Mucosa of rectum (tissue), 2 donors: ENCODE data around the gene SCLT1.

Experiments
- H3K27ac ChIP-seq, 2 donors: one replicate each; pipeline ENCODE4 v1.7.0; 2013; ENCODE audit warnings: inconsistent platforms in 2 of 2, low read depth in 2 of 2, low read length in 2 of 2
- H3K27me3 ChIP-seq, 2 donors: one replicate each; pipeline ENCODE4 v1.7.0; 2013; ENCODE audit warnings: low read length in 2 of 2; ENCODE audit not compliant: control insufficient read depth in 2 of 2, insufficient read depth in 2 of 2
- H3K36me3 ChIP-seq, 2 donors: one replicate each; pipeline ENCODE4 v1.7.0; 2013; ENCODE audit warnings: low read length in 2 of 2; ENCODE audit not compliant: control insufficient read depth in 2 of 2, insufficient read depth in 2 of 2
- H3K4me1 ChIP-seq, 2 donors: one replicate each; pipeline ENCODE4 v1.7.0; 2013; ENCODE audit warnings: low read length in 2 of 2, mild to moderate bottlenecking in 1 of 2; ENCODE audit not compliant: control insufficient read depth in 2 of 2, insufficient read depth in 2 of 2
- H3K4me3 ChIP-seq, 2 donors: one replicate each; pipeline ENCODE4 v1.7.0; 2013; ENCODE audit warnings: low read length in 2 of 2
- H3K9ac ChIP-seq, 2 donors: one replicate each; pipeline ENCODE4 v1.7.0; 2013; ENCODE audit warnings: low read length in 2 of 2, low read depth in 1 of 2, mild to moderate bottlenecking in 1 of 2
- H3K9me3 ChIP-seq, 2 donors: one replicate each; pipeline ENCODE4 v1.7.0; 2013; ENCODE audit warnings: low read length in 2 of 2; ENCODE audit not compliant: control insufficient read depth in 2 of 2
- donor health status: healthy.
- donor health status: Normal muscosa, but diverticular disease.

SCLT1 gene

DNA sequence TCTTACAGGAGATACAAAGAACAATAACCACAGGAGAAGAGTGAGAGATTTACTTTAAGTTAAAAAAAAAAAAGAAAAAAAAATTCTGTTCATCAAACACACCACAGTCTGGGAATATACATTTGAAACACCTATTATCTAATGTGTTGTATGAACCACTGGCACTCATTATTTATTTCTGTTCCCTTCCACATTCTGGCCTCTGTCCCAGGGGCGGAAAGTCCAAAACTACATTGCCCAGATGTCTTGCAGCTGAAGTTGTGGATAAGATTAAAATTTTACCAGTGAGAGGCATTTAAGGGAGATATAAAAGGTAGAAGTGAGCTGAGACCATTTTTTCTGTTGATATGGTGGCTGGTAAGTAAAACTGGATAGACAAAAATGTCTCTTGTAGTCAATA is 56.2 kb downstream of the SCLT1 start:
- Histone ChIP-seq H3K9ac (no peak overlapping the region), H3K9me3 (no peaks in the 10 kb centered on the region), H3K4me1 (no peaks in the 10 kb centered on the region), H3K4me3 (no peak overlapping the region), H3K27me3 (no peaks in the 10 kb centered on the region), H3K36me3 (no peaks in the 10 kb centered on the region), H3K27ac (no peak overlapping the region)

DNA sequence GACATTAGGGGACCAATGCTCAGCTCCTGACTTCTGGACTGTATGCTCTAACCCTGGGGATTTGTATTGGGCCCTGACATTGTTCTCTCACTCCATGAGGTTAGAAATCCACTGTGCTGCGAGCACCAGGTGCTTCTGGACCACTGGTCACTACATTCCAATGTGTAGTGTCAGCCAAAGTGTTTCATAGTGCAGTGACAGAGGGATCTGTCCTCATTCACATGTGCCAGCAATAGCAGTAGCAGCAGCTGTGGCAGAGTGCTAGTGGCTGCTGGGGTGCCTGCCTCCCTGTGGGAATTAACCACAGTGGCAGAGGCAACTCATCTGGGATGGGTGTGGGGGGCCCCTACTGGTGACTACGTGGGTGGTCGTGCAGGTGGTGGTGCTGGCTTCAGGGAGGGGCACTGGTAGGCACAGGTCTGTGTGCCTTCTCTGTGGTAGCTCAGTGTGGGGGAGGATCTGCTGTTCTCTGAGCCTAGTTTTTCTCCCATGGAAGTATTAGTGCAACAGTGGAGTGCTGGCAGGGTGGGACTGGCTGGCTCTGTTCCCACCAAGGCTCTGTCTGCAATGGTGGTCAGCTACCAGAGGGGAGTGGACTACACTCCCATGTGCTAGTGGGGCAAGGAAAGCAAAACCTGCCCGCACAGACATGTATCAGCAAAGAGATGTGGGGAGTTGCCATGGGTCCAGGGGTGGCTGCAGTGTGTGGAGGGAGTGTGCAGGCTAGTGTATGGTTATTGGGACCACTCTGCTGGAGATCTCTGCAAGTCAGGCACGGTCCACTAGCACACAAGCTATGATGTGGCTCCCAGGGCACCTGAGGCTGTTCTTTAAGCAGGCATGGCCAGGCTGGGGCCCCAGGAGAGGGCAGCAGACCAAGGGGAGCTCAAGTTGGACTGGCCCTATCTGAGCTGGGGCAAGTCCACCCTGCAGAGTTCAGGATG is 78.5 kb downstream of the SCLT1 start:
- no peaks in the 10 kb centered on the region for H3K4me1 ChIP-seq
- H3K9me3 ChIP-seq, result no peaks in the 10 kb centered on the region
- peaks cover 0 to 4% of the 10 kb centered on the region in 2 donors for H3K36me3 ChIP-seq
- H3K4me3 ChIP-seq, result no peak overlapping the region
- no peaks in the 10 kb centered on the region for H3K27me3 ChIP-seq
- no peak overlapping the region for H3K9ac ChIP-seq
- H3K27ac ChIP-seq, result no peak overlapping the region

DNA sequence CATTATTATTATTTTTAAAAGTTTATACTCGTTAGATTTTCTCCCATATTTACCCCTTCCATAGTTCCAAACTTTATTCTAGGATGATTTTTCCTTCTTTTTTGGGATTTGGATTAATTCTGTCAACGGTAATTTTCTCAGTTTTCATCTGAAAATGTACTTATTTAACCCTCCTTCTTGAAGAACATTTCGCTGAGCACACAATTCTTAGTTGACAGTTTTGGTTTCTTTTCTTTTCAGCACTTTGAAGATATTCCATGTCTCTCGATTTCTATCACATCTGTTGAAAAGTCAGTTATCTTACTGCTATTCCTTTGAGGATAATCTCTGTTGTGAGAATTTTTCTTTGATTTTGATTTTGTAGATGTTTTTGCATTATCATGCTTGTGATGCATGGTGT is 85.2 kb downstream of the SCLT1 start:
- Histone ChIP-seq H3K27me3 (no peaks in the 10 kb centered on the region), H3K27ac (no peak overlapping the region), H3K9ac (no peak overlapping the region), H3K4me1 (no peaks in the 10 kb centered on the region), H3K36me3 (no peaks in the 10 kb centered on the region), H3K9me3 (no peaks in the 10 kb centered on the region), H3K4me3 (no peak overlapping the region)

DNA sequence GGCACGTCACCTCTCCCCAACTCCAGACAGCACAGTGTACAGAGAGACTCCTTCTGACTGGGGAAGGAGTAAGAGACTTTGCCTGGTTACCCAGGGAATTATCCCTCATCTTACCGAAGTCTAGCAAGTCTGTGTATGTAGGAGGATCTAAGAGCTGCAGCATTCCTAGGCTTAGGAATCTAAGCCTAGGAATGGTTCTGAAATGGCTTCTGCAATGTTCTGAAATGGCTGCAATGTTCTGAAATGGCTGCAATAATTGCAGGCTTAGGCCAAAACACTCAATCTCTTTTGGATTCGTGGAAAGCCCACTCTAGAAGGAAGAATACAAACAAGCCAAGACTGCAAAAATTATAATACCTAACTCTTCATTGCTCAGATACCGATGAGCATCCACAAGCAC is 106.4 kb downstream of the SCLT1 start:
- H3K27ac ChIP-seq, result no peak overlapping the region
- no peaks in the 10 kb centered on the region for H3K4me1 ChIP-seq
- H3K4me3 ChIP-seq, result no peak overlapping the region
- no peak overlapping the region for H3K9ac ChIP-seq
- H3K9me3 ChIP-seq, result no peaks in the 10 kb centered on the region
- H3K27me3 ChIP-seq, result no peaks in the 10 kb centered on the region
- peaks cover 3 to 9% of the 10 kb centered on the region in 2 donors for H3K36me3 ChIP-seq

DNA sequence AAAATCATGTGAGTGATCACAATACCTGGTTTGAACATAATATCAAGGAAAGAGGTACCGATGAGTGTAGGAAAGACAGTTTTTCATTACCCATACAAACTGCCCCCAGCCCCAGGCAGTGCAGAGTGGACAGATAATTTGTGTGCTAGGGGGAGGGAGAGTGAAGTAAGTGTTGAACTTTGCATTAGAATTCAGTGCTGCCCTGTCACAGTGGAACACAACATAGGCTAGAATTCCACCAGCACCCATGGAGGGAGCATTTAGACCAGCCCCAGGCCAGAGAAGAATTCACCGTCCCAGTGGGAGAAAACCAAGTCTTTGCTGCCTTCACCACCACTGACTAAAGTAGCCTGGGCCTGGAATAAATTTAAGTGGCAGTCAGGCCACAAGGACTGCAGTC is 107.3 kb downstream of the SCLT1 start:
- Histone ChIP-seq H3K27ac (no peak overlapping the region), H3K4me3 (no peak overlapping the region), H3K9me3 (no peaks in the 10 kb centered on the region), H3K27me3 (no peaks in the 10 kb centered on the region), H3K36me3 (peaks cover 3 to 9% of the 10 kb centered on the region in 2 donors), H3K4me1 (no peaks in the 10 kb centered on the region), H3K9ac (no peak overlapping the region)

DNA sequence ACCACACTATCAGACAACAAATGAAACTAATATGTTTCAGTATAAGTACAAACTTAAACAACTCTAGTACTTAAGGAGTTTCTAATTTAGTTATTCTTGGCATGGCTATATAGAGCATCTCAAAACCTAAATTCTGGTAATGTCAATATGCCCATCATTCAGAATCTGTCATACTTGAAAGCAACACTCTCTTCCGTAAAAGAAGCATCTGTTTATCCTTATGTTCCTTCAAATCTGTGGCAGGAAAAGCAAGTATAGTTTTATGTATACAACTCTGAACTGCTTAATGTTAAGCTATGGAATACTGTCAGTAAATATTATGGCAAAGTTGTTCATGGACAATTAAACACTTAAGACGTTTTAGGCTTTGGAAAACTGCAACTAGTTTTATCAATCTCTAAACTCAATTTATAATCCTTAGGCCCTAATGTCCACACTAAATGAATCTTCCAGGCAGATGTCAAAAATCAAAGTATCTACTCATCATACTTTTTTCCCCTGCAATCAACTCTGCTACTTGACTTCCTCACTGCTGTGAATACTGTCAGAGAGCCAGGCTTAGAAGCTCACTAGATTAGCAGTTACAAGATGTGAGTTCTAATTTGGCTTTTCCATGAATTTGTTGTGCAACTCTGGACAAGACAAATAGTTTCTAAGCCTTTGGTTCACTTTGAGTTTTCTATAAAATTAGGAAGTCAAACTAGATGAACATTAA is 109.4 kb downstream of the SCLT1 start:
- H3K27me3 ChIP-seq, result no peaks in the 10 kb centered on the region
- no peak overlapping the region for H3K4me3 ChIP-seq
- H3K9ac ChIP-seq, result no peak overlapping the region
- H3K27ac ChIP-seq, result no peak overlapping the region
- no peaks in the 10 kb centered on the region for H3K9me3 ChIP-seq
- H3K36me3 ChIP-seq, result peaks cover 3 to 9% of the 10 kb centered on the region in 2 donors
- H3K4me1 ChIP-seq, result no peaks in the 10 kb centered on the region

DNA sequence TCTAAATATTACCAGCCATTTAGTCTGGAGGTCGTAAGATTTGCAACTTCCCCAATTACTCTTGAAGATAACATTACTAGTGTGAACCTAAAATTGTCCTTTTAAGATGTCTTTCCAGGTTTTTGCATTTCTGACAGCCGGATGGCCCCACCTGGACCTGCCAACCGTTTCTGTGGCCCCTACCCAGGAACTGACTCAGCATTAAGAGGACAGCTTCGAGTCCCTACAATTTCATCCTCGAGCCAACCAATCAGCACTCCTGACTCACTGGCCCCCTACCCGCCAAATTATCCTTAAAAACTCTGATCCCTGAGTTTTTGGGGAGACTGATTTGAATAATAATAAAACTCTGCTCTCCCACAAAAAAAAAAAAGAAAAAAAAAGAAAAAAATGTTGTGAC is 112.0 kb downstream of the SCLT1 start:
- Histone ChIP-seq H3K4me3 (no peak overlapping the region), H3K27ac (no peak overlapping the region), H3K9me3 (no peaks in the 10 kb centered on the region), H3K4me1 (no peaks in the 10 kb centered on the region), H3K36me3 (peaks cover 2 to 5% of the 10 kb centered on the region in 2 donors), H3K9ac (no peak overlapping the region), H3K27me3 (no peaks in the 10 kb centered on the region)

DNA sequence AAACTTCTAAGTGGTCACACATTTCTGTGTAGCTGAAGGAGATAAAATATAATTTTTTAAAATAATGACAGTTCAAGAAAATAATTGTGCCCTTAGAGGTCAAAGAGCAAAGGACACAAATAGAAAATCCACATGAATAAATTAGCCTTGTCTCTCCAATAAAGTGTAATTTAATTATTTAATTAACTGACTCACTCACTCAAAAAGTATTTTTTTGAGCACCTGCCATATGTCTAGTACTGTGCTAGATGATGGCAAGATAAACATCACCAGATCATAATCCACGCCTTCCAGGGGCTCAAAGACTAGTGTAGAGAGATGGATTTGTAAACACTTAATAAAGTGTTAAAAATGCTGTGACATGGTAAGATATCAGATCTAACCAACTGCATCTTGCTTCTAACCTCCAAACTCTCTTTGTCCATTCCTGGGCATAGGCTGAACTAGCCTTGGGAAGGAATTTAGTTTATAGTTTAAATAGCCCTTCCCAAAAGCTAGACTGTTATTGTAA is 112.5 kb downstream of the SCLT1 start:
- no peak overlapping the region for H3K9ac ChIP-seq
- H3K27ac ChIP-seq, result no peak overlapping the region
- H3K4me3 ChIP-seq, result no peak overlapping the region
- no peaks in the 10 kb centered on the region for H3K27me3 ChIP-seq
- H3K9me3 ChIP-seq, result no peaks in the 10 kb centered on the region
- H3K36me3 ChIP-seq, result no peaks in the 10 kb centered on the region
- H3K4me1 ChIP-seq, result no peaks in the 10 kb centered on the region

DNA sequence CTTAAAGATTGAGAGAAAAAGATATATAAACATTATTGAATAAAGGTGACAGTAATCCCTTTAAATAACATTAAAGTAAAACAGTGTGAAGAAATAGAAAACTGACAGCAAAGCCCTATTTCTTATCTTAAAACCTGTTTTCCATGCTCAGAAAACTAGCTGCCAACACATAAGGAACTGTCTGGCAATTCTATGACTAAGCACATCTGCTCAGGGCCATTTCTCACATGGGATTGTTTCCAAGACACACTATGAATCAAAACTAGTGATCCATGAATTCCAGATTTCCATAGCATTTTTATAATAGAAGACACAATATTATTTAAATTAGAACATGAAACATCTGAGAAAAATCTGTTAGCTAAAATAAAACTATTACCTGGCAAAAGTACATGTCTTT is 113.4 kb downstream of the SCLT1 start:
- no peaks in the 10 kb centered on the region for H3K27me3 ChIP-seq
- no peaks in the 10 kb centered on the region for H3K4me1 ChIP-seq
- no peaks in the 10 kb centered on the region for H3K36me3 ChIP-seq
- H3K9ac ChIP-seq, result no peak overlapping the region
- no peaks in the 10 kb centered on the region for H3K9me3 ChIP-seq
- H3K4me3 ChIP-seq, result no peak overlapping the region
- H3K27ac ChIP-seq, result no peak overlapping the region

DNA sequence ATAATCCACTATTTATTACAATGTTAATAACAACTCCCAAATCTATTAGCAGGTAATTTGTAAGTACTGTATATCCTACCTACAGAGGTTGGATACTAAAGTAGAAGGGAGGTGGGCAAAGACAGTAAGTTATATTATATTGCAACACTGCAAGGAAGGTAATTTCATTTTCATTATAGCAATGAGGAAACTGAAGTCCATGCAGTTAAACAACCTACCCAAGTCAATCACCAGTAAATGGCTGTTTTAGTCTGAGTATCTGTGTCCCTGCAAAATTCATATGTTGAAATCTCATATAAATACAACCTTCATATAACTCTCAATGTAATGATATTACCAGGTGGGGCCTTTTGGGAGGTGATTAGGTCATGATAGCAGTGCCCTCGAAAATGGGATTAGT is 114.4 kb downstream of the SCLT1 start:
- H3K27ac ChIP-seq, result no peak overlapping the region

More for the DNA sequence above, 114.4 kb downstream of the SCLT1 start:
- no peaks in the 10 kb centered on the region for H3K36me3 ChIP-seq
- no peak overlapping the region for H3K9ac ChIP-seq
- H3K4me1 ChIP-seq, result no peaks in the 10 kb centered on the region
- H3K4me3 ChIP-seq, result no peak overlapping the region
- H3K27me3 ChIP-seq, result no peaks in the 10 kb centered on the region
- no peaks in the 10 kb centered on the region for H3K9me3 ChIP-seq
